D721Med (cell line): ENCODE measurements around the gene SNPH.
"Not testable (repeated sequence)": the region's sequence is repeated elsewhere in the genome, so short reads cannot be mapped to it uniquely, and the experiment has no call there.

Source experiments
- DNase-seq: peaks from one replicate; pipeline ENCODE4 v3.0.0; 2011; ENCODE audit warnings: low spot score; ENCODE audit not compliant: insufficient read length
- FAIRE-seq: peaks from 2 replicates; lab custom pipeline; 2011; peaks lifted over from hg19 to GRCh38; lab: Jason Lieb, UNC
- TF ChIP-seq, protein P1 (sequence below): IDR thresholded peaks from 2 replicates; pipeline ENCODE4 v1.5.1; 2012; ENCODE audit warnings: mild to moderate bottlenecking, control low read depth; ENCODE audit not compliant: insufficient read depth; ENCODE audit errors: missing control alignments

Gene SNPH, protein sequence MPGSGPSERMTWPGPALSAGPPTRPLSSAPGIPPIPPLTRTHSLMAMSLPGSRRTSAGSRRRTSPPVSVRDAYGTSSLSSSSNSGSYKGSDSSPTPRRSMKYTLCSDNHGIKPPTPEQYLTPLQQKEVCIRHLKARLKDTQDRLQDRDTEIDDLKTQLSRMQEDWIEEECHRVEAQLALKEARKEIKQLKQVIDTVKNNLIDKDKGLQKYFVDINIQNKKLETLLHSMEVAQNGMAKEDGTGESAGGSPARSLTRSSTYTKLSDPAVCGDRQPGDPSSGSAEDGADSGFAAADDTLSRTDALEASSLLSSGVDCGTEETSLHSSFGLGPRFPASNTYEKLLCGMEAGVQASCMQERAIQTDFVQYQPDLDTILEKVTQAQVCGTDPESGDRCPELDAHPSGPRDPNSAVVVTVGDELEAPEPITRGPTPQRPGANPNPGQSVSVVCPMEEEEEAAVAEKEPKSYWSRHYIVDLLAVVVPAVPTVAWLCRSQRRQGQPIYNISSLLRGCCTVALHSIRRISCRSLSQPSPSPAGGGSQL

DNA sequence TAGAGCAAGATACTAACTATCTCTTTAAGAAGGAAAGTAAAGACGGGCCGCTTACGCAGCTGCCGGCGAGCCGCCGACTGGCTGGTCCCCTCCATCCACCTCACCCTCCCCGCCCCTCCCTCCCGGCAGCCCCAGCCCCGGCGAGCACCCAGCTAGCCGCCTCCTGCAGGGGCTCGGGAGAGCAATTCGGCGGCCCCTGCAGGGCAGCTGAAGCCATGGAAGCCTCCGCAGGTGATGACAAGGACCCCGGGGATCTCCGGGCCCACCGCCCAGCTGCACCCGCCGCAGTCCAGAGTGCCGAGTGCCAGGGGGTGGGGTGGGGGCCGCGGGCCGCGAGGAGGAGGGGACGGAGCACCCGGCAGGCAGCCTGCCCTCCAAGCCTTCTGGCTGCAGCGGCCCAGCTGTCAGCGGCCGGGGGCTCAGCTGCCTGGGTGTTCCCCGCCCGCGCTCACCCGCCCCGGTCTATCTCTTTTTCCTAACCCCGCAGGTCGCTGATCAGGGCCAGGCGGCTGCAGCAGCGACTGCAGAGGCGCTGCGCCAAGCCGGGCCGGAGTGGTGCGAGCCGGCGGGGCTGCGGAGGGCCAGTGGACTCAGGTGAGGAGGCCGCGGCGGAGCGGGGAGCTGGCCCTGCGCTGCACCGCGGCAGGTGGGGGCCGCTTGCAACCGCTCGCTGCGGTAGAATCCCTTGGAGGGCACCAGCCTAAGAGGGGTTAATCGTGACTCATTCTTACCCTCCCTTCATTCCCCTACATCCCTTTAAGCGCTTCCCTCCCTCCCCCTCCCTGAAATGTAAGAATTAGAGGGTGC lies at the start of gene SNPH:
SNPH (plus strand) TSS at position 128 of the 807 bp plus-strand sequence. CDS start 29,946 bp downstream, outside the sequence.
- no peak for DNase-seq
- no peak for FAIRE-seq
- TF ChIP-seq, protein P1, sequence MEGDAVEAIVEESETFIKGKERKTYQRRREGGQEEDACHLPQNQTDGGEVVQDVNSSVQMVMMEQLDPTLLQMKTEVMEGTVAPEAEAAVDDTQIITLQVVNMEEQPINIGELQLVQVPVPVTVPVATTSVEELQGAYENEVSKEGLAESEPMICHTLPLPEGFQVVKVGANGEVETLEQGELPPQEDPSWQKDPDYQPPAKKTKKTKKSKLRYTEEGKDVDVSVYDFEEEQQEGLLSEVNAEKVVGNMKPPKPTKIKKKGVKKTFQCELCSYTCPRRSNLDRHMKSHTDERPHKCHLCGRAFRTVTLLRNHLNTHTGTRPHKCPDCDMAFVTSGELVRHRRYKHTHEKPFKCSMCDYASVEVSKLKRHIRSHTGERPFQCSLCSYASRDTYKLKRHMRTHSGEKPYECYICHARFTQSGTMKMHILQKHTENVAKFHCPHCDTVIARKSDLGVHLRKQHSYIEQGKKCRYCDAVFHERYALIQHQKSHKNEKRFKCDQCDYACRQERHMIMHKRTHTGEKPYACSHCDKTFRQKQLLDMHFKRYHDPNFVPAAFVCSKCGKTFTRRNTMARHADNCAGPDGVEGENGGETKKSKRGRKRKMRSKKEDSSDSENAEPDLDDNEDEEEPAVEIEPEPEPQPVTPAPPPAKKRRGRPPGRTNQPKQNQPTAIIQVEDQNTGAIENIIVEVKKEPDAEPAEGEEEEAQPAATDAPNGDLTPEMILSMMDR = no peak

DNA sequence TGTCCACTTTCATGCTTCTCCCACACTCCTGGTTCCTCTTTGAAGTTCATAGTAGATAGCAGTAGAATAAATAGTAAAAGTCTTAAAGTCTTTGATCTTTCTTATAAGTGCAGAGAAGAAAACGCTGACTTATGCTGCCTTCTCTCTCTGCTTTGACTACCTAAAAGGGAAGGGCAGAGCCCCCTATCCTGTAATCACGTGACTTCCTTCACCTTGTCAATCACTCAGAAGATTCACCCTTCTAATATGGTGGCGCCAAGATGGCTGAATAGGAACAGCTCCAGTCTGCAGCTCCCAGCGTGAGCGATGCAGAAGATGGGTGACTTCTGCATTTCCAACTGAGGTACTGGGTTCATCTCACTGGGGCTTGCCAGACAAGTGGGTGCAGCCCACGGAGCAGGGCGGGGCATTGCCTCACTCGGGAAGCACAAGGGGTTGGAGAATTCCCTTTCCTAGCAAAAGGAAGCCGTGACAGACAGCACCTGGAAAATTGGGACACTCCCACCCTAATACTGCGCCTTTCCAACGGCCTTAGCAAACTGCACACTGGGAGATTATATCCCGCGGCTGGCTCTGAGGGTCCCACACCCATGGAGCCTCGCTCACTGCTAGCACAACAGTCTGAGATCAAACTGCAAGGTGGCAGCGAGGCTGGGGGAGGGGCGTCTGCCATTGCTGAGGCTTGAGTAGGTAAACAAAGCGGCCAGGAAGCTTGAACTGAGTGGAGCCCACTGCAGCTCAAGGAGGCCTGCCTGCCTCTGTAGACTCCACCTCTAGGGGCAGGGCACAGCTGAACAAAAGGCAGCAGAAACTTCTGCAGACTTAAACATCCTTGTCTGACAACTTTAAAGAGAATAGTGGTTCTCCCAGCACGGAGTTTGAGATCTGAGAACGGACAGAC lies 49.3 kb upstream of the SNPH start:
- not testable (repeated sequence) for DNase-seq, FAIRE-seq

DNA sequence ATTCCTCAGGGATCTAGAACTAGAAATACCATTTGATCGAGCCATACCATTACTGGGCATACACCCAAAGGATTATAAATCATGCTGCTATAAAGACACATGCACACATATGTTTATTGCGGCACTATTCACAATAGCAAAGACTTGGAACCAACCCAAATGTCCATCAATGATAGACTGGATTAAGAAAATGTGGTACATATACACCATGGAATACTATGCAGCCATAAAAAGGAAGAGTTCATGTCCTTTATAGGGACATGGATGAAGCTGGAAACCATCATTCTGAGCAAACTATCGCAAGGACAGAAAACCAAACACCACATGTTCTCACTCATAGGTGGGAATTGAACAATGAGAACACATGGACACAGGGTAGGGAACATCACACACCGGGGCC lies 43.3 kb upstream of the SNPH start:
- not testable (repeated sequence) for FAIRE-seq

DNA sequence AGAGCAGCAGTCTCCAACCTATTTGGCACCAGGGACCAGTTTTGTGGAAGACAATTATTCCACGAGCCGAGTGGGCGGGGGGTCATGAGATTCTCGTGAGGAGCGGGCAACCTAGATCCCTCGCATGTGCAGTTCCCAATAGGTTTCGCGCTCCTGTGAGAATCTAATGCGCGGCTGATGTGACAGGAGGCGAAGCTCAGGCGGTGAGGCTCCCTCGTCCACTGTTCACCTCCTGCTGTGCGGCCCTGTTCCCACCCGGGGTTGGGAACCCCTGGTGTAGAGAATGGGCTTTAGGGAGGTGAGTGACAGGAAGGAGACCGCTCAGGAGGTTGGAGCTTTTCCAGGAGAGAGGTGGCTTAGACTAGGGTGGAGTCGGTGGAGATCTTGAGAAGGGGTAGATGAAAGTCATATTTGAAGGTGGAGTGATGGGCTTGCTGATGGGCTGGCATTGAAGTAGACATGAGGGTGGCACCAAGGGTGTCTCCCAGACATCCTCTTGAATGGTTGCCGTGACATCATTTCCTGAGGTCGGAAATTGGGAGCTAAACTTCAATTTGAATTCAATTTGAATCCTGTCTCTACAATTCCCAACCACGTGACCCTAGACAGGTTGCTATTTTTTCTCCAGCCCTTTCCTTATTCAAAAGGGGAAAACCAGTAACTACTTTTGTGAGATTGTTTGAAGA lies 41.7 kb upstream of the SNPH start:
- no peak for DNase-seq

More for the DNA sequence above, 43.3 kb upstream of the SNPH start:
- DNase-seq = not testable (repeated sequence)

DNA sequence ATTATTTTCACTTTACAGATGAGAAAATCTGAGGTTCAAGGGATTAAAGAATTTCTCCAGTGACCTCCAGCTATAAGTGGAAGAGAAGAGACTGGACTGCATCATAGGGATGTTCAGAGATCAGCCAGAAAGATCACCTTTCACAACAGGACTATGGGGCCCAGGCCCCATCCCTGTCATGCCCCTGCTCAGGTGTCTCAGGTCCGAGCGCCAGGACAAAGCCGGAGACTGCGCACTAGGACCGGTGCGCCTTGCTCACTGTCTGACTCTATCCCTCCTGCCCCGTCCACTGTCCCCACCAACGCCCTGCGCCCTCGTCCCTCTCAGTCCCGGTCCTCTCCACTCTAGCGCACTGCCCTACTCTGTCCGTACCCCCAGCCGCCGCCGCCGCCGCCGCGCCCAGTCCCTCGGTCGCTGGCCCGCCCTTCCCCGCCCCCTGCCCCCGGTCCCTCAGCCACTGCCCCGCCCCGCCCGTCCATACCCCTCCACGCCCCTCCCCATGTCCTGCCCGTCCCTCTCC lies 40.8 kb upstream of the SNPH start:
- no peak for FAIRE-seq

More for the DNA sequence above, 41.7 kb upstream of the SNPH start:
- TF ChIP-seq, protein P1 = no peak
- FAIRE-seq = no peak

DNA sequence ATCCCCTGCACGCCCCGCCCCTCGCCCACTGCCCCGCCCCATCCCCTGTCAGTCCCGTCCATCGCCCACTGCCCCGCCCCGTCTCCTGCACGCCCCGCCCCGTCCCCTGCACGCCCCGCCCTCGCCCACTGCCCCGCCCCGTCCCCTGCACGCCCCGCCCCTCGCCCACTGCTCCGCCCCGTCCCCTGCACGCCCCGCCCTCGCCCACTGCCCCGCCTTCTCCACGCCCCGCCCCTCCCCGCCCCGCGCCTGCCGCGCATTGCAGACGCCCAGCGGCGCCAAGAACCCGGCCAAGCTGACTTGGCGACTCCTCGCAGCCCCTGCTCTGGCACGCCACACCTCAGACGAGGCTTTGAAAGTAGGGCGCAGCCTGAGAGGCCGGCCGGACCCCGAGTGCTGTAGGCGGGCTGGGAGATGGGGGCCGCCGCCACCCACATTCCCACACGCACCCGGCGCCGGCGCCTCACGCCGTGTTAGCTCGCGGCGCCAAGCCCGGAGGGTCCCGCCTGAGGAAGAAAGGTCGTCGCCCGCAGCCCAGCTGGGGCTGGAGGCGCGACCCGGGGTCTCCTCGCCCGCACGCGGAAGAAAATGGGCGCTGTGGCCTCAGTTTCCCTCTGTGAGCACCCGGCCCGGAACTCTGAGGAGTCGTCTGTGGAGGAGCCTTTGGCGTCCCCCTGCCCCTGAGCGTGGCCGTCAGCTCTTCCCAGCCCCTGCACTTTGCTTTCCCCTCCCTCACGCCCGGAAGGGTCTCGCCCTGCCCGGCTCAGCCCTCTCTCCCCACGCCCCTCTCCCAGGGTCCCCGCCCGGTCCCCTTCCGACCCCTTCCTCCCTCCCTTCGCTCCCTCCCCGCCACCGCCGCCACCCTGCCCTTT lies 40.1 kb upstream of the SNPH start, which contains the start of gene RAD21L1:
RAD21L1 (plus strand) TSS at position 262 of the 872 bp plus-strand sequence. CDS start 2,410 bp downstream, outside the sequence.
- DNase-seq (no peak), FAIRE-seq (no peak)
- TF ChIP-seq, protein P1 = no peak

More for the DNA sequence above, 40.8 kb upstream of the SNPH start:
- peak; percentile 63 for DNase-seq
- TF ChIP-seq, protein P1 = no peak
